GM21360 (cell line): ENCODE data around the gene PGLYRP1.

Experiments used
- ATAC-seq: cut with Tn5 transposase; IDR thresholded peaks from one replicate; pipeline ENCODE4 v1.9.1; 2021; ENCODE audit warnings: mild to moderate bottlenecking, moderate library complexity; ENCODE audit not compliant: unreplicated experiment

PGLYRP1 gene

GRCh38 chr19:45972081-45972946, 50.5 kb downstream of the PGLYRP1 start:
- ATAC-seq, result no peak

DNA sequence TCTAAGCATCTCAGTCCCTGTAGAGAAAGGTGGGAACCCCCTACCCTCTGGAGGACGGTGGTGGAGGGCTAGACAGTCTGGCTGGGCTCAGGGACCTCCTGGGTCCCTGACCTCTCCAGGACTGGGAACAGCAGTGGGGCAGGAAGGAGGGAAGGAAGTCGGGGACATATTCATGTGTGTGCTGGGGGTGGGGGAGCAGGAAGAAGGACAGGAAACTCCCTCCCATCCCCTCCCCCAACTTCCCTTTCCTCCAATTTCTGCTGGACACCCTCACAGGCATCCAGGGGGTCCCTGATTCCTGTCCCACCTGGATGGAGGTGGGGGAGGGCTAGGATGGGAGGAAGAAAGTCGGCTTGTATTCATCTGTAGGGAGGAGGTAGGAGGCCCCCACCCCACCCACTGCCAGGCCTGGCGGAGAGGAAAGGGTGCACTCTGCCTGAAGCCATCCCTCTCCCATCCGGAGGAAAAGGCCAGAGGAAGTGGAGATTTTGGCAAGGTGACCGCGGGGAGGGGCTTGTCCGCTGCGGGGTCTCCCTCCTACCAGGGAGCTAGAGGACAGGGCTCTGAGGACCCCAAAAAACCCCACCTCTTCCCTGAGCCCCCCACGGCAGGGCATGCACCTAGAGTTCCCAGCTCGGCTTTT, 51.5 kb downstream of the PGLYRP1 start:
- ATAC-seq, result no peak

DNA sequence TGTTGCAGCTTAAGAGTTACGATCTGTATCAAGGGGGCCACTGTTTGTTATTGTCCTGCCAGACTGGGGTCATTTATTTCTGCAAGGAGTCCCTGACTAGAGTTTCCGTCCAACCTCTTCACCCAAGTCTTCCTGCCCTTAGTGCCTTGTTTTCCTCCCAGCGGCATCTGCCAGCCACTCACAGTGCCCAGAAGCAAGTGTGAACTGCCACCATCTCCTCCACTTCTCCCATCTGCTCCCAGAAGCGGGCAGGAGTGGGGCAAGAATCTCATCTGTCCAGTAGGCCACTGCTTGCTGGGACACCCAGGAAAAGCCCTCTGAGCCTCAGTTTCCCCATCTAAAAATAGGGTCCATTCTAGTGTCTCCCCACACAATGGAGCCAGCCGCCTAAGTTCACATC, 53.2 kb downstream of the PGLYRP1 start:
- ATAC-seq, result no peak
